GM12875 (cell line): ENCODE data around the gene FLII.

Source experiments
- H3K4me3 ChIP-seq: one replicate; pipeline ENCODE4 v1.5.1; 2011; ENCODE audit warnings: low read depth, low read length, control low read depth
- TF ChIP-seq, protein P1 (sequence below): IDR thresholded peaks from 2 replicates; pipeline ENCODE4 v1.5.1; 2011; ENCODE audit warnings: low read depth, mild to moderate bottlenecking, control low read depth, inconsistent platforms, low read length, moderate library complexity, borderline replicate concordance; ENCODE audit not compliant: insufficient read depth

The FLII gene

DNA sequence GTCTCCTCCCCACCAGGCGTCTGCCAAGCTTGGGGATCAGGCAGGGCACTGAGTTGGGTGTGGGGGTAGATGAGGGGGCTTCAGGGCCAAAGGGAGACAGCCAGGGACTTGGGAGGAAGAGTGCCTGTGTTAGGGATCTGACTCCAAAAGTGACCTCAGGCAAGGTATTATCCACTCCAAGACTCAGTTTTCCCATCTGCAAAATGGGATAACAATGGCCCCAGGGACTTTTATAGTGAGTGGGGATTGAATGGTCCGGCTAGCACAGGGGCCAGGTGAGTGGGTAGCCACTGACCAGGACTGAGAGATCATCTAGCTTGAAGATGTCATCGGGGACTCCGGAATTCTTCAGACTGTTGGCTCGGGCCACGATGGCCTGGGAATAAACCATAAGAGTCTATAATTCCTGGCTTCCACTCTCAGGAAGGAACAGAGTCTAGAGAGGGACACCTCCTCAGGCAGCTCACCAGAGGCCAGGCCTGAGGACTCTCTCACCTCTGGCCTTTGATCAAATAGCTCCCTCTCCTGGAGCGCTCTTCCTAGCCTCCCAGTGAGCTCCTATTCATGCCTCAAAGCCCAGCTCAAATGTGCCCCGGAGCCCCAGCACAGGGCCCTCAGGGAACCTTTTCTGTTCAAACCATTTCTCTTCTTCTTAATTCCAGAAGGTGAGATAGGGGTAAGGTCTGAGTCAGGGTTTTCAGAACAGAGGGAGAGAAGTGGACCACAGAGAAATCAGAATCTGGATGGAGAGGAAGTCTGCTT lies 3.5 kb downstream of the FLII start:
- no peak overlapping the region for H3K4me3 ChIP-seq
- TF ChIP-seq, protein P1, sequence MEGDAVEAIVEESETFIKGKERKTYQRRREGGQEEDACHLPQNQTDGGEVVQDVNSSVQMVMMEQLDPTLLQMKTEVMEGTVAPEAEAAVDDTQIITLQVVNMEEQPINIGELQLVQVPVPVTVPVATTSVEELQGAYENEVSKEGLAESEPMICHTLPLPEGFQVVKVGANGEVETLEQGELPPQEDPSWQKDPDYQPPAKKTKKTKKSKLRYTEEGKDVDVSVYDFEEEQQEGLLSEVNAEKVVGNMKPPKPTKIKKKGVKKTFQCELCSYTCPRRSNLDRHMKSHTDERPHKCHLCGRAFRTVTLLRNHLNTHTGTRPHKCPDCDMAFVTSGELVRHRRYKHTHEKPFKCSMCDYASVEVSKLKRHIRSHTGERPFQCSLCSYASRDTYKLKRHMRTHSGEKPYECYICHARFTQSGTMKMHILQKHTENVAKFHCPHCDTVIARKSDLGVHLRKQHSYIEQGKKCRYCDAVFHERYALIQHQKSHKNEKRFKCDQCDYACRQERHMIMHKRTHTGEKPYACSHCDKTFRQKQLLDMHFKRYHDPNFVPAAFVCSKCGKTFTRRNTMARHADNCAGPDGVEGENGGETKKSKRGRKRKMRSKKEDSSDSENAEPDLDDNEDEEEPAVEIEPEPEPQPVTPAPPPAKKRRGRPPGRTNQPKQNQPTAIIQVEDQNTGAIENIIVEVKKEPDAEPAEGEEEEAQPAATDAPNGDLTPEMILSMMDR: no peak

DNA sequence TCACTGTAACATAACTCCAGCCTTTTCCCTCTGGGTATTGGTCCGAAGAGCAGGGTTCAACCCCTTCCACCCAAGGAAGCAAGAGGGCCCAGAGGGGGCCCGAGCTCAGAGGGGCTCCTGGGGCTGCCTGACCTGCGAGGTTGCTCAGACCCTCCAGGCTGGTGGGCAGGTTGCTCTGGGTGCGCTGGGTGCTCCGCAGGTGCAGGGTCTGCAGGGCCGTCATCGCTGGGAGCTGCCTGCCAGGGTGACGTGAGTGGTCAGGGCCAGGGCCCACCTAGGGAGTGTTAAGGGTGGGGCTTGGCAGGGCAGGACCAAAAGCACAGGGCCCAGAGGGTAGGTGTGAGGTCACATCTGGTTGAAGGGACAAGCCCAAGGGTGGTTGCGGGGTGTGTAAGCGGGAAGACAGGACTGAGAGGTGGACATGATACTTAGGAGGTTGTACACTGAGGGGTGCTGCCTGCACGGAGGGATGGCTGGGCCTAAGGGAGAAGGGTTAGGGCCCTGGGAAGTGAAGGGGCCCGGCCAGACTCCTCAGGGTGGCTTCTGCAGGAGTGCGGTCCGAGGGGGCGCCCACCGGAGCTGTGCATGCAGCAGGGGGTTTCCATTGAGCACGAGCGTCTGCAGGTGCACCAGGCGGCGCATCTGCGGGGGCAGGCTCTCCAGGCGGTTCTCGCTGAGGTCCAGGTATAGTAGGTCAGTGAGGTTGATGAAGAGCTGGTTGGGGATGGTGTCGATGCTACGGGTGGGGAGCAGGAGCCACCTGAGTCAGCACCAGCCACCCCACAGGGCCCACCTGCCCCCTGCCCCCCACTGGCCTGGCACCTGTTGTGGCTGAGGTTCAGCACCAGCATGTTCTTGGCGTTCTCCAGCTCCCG lies 4.4 kb downstream of the FLII start:
- H3K4me3 ChIP-seq: no peak overlapping the region
- TF ChIP-seq, protein P1: no peak

DNA sequence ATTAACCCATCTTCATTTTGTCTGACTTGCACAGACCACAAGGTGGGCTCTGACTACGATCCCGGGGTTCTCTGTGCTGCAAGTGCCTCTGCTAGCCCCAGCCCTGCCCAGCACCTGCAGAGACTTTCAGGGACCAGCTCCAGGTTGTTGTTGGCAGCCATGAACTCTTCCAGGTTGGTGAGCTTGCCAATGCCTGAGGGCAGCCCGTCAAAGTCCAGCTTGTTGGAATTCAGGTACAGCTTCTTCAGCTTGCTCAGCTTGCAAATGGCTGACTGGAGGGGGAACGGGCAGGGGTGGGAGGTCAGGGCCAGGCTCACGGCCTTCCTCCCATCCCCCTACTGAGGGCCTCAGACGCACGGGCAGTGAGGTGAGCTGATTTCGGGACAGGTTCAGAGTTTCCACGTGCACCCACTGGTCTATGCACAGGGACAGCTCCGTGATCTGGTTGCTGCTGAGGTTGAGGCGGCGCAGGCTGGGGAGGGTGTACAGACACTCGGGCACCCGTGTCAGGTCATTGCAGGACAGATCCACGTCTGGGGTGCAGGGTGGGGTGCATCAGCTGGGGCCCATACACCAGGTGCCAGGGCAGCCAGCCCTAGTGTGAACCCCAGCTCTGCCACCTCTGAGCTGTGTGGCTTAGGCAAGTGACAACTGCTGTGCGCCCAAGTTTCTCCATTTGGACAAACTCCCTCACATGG lies 5.2 kb downstream of the FLII start:
- H3K4me3 ChIP-seq: no peak overlapping the region
- TF ChIP-seq, protein P1: no peak

DNA sequence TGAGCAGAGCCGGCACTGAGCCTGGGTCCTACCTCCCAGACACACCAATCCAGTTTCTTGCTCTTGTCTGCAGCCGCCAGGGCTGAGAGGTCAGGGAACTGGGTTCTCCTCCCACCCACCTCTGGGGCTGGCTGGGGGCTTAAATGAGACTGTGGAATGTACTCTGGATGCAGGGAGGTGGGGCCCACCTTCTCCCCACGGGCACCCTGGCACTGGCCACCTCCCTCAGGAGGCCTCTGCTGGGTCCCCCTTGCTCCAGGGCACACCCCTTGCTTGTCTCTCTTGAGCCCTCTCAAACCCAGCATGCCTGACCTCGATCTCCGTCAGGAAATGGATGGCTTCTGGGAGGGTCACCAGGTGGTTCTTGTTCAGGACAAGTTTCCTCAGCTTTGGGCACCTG lies 6.4 kb downstream of the FLII start:
- H3K4me3 ChIP-seq: no peak overlapping the region
- TF ChIP-seq, protein P1: no peak

DNA sequence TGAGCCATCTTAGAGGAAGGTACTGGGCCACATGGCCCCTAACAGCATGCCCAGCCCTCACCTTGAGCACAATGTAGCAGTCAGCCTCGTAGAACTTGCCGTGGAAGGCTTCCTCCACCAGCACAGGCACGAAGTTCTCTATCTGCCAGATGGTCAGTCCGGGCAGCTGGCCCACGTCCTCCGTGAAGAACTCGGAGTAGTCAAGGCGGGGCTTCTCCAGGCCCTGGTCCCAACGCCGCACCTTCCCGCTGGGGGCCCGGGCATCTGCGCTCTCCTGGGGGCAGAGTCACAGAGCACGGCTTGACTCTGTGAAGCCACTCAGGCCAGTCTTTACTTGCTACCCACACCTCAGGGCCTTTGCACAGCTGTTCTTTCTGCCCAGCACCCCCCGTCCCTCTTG lies 7.3 kb downstream of the FLII start:
- H3K4me3 ChIP-seq: no peak overlapping the region
- TF ChIP-seq, protein P1: no peak

DNA sequence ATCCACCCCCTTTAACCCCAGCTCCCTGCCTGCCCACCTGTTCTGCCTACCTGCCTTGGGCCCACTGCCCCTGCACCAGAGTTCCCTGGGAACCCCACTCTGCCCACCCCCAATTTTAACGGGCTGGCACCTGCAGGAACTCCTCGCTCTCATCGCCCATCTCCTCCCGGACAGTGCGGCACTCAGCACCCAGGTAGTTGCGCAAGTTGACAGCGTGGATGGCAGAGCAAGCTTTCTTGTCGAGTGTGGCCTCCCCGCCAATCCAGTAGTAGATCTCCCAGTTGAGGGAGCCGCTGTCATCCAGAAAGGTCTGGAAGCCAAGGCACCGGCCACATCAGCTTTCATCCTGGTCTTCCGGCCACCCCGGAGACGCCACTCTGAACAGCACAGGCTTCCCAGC lies 7.8 kb downstream of the FLII start:
- TF ChIP-seq, protein P1: no peak
- no peak overlapping the region for H3K4me3 ChIP-seq
